Upper lobe of left lung (tissue), 6 donors: Measurements from ENCODE around the gene ZNRF4. TPM values are rescaled to one million over a fixed set of nuclear protein-coding genes. Genes with fewer than 3 reads are reported as not detected.

ENCODE experiments used
- ATAC-seq, 2 donors: fragments of 200-7000 bp; cut with Tn5 transposase; one replicate each; pipeline ENCODE4 v1.9.1; 2022; ENCODE audit warnings: mild to moderate bottlenecking in 2 of 2, moderate library complexity in 2 of 2; ENCODE audit not compliant: low FRiP score in 2 of 2
- DNase-seq, 2 donors: peaks; one replicate each; pipeline ENCODE4 v3.0.0-alpha.2; 2019 to 2020
- H3K27ac ChIP-seq, 4 donors: fragments of 200-600 bp; sonication (generic); one replicate each; pipeline ENCODE4 v1.5.1; 2016 to 2019
- H3K27me3 ChIP-seq, 4 donors: fragments of 200-600 bp; sonication (generic); one replicate each; pipeline ENCODE4 v1.5.1; 2017 to 2019
- H3K36me3 ChIP-seq, 4 donors: fragments of 200-600 bp; sonication (generic); one replicate each; pipeline ENCODE4 v1.5.1; 2016 to 2019
- H3K4me1 ChIP-seq, 4 donors: fragments of 200-600 bp; sonication (generic); one replicate each; pipeline ENCODE4 v1.5.1; 2018 to 2019
- H3K4me3 ChIP-seq, 4 donors: fragments of 200-600 bp; sonication (generic); one replicate each; pipeline ENCODE4 v1.5.1; 2017 to 2019; ENCODE audit warnings: mild to moderate bottlenecking in 2 of 4, moderate library complexity in 1 of 4
- H3K9me3 ChIP-seq, 4 donors: fragments of 200-600 bp; sonication (generic); one replicate each; pipeline ENCODE4 v1.5.1; 2018 to 2019
- EP300 ChIP-seq, 4 donors: sonication (generic); formaldehyde crosslinking; IDR thresholded peaks; one replicate each; pipeline ENCODE4 v1.5.1; 2017; ENCODE audit warnings: antibody characterized with exemption in 4 of 4, control low read depth in 2 of 4
- POLR2A ChIP-seq, 4 donors: fragments of 450-650 bp; IDR thresholded peaks; one replicate each; pipeline ENCODE4 v1.5.1; 2016 to 2017; ENCODE audit warnings: antibody characterized with exemption in 4 of 4, mild to moderate bottlenecking in 2 of 4
- POLR2AphosphoS5 ChIP-seq, 2 donors: sonication (generic); formaldehyde crosslinking; IDR thresholded peaks; one replicate each; pipeline ENCODE4 v1.5.1; 2017; ENCODE audit warnings: antibody characterized with exemption in 2 of 2
- WGBS, 2 donors: methylation state at CpG; one replicate each; pipeline ENCODE4 v1.1.5; 2017 to 2018; 5-methylcytosine and 5-hydroxymethylcytosine counted together
- total RNA-seq, 6 donors: library from RNA; depleted of rRNA in 4 of 6; stranded (reverse); fragments of >200 nt in 4 of 6; gene quantifications; one replicate each; pipeline versions ENCODE4 v1.1.0 to v1.2.1, GENCODE V29; 2016 to 2021
- TF ChIP-seq, protein P1 (sequence below), 6 experiments: fragments of 450-650 bp in 4 of 6; fragments of 200-600 bp in 2 of 6; sonication (generic) in 2 of 6; IDR thresholded peaks; one replicate each; pipeline ENCODE4 v1.5.1; 2016 to 2019; ENCODE audit warnings: antibody characterized with exemption in 6 of 6
- donor health status: DM: no; HTN: no; CAD: no; lungs with moderate emphysema.
- donor health status: DM: no; HTN: yes; CAD: no; lungs with severe emphysema.

Gene ZNRF4
- total RNA-seq, 6 donors from 2014 or later, result not detected

- TF ChIP-seq EP300 (IDR thresholded peaks at IDR 0.05) (no peak), POLR2A (IDR thresholded peaks at IDR 0.05) (no peak), POLR2AphosphoS5 (IDR thresholded peaks at IDR 0.05) (no peak)
- TF ChIP-seq, protein P1, sequence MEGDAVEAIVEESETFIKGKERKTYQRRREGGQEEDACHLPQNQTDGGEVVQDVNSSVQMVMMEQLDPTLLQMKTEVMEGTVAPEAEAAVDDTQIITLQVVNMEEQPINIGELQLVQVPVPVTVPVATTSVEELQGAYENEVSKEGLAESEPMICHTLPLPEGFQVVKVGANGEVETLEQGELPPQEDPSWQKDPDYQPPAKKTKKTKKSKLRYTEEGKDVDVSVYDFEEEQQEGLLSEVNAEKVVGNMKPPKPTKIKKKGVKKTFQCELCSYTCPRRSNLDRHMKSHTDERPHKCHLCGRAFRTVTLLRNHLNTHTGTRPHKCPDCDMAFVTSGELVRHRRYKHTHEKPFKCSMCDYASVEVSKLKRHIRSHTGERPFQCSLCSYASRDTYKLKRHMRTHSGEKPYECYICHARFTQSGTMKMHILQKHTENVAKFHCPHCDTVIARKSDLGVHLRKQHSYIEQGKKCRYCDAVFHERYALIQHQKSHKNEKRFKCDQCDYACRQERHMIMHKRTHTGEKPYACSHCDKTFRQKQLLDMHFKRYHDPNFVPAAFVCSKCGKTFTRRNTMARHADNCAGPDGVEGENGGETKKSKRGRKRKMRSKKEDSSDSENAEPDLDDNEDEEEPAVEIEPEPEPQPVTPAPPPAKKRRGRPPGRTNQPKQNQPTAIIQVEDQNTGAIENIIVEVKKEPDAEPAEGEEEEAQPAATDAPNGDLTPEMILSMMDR (IDR thresholded peaks at IDR 0.05), result no peak
- H3K9me3 ChIP-seq, result peaks cover 4 to 13% (median 8%) of the 10 kb centered on the region in 4 donors
- no peak for DNase-seq
- H3K27ac ChIP-seq, result no peak overlapping the region
- no peaks in the 10 kb centered on the region for H3K4me1 ChIP-seq
- H3K4me3 ChIP-seq, result no peak overlapping the region
- no peaks in the 10 kb centered on the region for H3K36me3 ChIP-seq
- no peak for ATAC-seq
- WGBS, 2 donors, result 33 to 45% methylated on average over 13 of the region's 13 CpGs
- peaks cover 0 to 6% (median 2%) of the 10 kb centered on the region in 4 donors for H3K27me3 ChIP-seq
Observed at GRCh38 chr19:5477451-5478215, 22.4 kb downstream of the ZNRF4 start.

DNA sequence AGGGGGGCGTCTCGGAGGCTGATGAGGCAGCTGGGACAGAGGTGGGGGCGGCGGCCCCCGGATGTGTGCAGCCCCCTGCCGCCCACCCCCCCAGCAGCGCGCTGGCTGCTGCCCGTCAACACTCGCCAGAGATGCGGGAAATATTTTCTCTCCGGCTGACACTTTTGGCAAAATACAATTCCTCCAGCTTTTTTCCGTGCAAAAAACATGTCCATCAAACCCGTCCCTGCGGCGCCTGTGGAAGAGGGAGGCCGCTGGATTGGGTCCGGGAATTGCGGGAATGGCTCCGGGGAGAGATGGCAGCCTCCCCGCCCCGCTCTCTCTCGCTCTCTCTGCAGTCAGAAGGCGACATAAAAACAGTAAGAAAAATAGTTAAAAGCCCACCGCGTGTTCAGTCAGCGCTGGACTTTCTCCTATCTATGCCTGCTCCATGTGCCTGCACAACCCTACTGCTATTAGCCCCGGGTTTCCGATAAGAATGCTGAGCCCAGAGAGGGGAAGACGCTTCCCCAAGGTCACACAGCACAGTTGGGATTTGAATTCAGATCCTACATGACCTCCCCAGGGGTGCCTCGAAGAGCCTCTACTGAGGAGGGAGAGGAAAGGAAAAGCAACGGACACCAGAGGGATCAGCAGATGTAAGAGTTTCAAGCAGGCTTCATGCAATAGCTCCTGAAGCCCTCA lies 23.2 kb downstream of the ZNRF4 start:
- DNase-seq (no peak), ATAC-seq (no peak)
- Histone ChIP-seq H3K4me3 (no peak overlapping the region), H3K27ac (no peak overlapping the region), H3K9me3 (peaks cover 4 to 16% (median 10%) of the 10 kb centered on the region in 4 donors), H3K27me3 (peaks cover 0 to 6% (median 2%) of the 10 kb centered on the region in 4 donors), H3K36me3 (no peaks in the 10 kb centered on the region), H3K4me1 (no peaks in the 10 kb centered on the region)
- WGBS, 2 donors, result 31 to 38% methylated on average over 23 to 31 of the region's 32 CpGs
- TF ChIP-seq EP300 (IDR thresholded peaks at IDR 0.05) (no peak), POLR2A (IDR thresholded peaks at IDR 0.05) (no peak), POLR2AphosphoS5 (IDR thresholded peaks at IDR 0.05) (no peak)
- TF ChIP-seq, protein P1 (IDR thresholded peaks at IDR 0.05), result no peak

GRCh38 chr19:5478925-5479588 lies 23.8 kb downstream of the ZNRF4 start:
- Histone ChIP-seq H3K4me3 (no peak overlapping the region), H3K27ac (no peak overlapping the region), H3K36me3 (no peaks in the 10 kb centered on the region), H3K4me1 (no peaks in the 10 kb centered on the region), H3K9me3 (peaks cover 4 to 16% (median 10%) of the 10 kb centered on the region in 4 donors), H3K27me3 (peaks cover 0 to 6% (median 2%) of the 10 kb centered on the region in 4 donors)
- WGBS, 2 donors, result 70 to 71% methylated on average over 8 of the region's 8 CpGs
- no peak for DNase-seq
- no peak for ATAC-seq
- TF ChIP-seq EP300 (IDR thresholded peaks at IDR 0.05), result no peak
- no peak for TF ChIP-seq POLR2A (IDR thresholded peaks at IDR 0.05)
- no peak for TF ChIP-seq POLR2AphosphoS5 (IDR thresholded peaks at IDR 0.05)

DNA sequence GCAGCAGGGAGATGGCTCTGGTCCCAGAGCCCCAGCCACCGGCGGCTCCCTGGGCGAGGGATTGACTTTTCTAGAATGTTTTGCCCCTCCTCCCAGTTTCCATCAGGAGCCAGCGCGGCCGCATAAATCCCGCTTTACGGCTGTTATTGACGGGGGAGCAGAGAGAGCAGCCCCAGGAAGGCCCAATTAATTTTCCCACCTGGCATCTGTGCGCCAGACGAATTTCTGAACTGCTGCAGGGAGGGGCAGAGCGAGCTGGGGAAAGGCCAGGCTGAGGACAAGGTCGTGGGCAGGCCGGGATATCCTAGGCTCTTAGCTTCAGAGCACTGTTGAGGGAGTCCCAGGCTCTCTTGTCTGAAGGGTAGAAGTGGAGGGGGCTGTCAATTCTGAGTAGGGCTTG lies 24.7 kb downstream of the ZNRF4 start:
- peaks cover 4 to 16% (median 10%) of the 10 kb centered on the region in 4 donors for H3K9me3 ChIP-seq
- DNase-seq (no peak), ATAC-seq (no peak)
- TF ChIP-seq EP300 (IDR thresholded peaks at IDR 0.05) (no peak), POLR2AphosphoS5 (IDR thresholded peaks at IDR 0.05) (no peak)
- 27 to 48% methylated on average over 2 to 13 of the region's 14 CpGs for WGBS, 2 donors
- H3K27ac ChIP-seq, result no peak overlapping the region
- H3K4me3 ChIP-seq, result no peak overlapping the region
- H3K4me1 ChIP-seq, result no peaks in the 10 kb centered on the region
- peaks cover 0 to 6% (median 2%) of the 10 kb centered on the region in 4 donors for H3K27me3 ChIP-seq
- no peaks in the 10 kb centered on the region for H3K36me3 ChIP-seq

DNA sequence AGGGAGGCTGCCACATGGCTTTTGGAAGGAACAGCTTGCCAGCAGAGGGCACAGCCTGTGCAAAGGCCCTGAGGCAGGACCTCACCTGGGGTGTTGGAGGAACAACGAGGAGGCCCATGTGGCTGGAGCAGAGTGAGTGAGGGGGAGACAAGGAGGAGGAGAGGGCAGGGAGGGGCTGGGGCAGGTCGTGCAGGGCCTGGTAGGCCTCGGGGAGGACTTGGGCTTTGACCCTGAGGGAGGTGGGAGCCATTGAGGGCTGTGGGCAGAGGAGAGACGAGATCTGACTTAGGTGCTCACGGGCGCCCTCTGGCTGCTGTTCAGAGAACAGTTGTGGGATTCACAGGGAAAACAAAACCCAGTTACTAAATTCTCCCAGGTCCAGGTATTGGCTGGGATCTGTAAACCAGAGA lies 25.2 kb downstream of the ZNRF4 start:
- H3K36me3 ChIP-seq, result no peaks in the 10 kb centered on the region
- no peak overlapping the region for H3K4me3 ChIP-seq
- no peaks in the 10 kb centered on the region for H3K4me1 ChIP-seq
- ATAC-seq (no peak), DNase-seq (no peak)
- H3K9me3 ChIP-seq, result peaks cover 4 to 16% (median 10%) of the 10 kb centered on the region in 4 donors
- 43 to 55% methylated on average over 6 of the region's 6 CpGs for WGBS, 2 donors
- H3K27ac ChIP-seq, result no peak overlapping the region
- H3K27me3 ChIP-seq, result peaks cover 0 to 6% (median 2%) of the 10 kb centered on the region in 4 donors
- no peak for TF ChIP-seq EP300 (IDR thresholded peaks at IDR 0.05)
- TF ChIP-seq, protein P1 (IDR thresholded peaks at IDR 0.05), result peak in 2 of 6 experiments; percentile 15 to 32
